ENCODE measurements around the gene SLC25A13.

DNA sequence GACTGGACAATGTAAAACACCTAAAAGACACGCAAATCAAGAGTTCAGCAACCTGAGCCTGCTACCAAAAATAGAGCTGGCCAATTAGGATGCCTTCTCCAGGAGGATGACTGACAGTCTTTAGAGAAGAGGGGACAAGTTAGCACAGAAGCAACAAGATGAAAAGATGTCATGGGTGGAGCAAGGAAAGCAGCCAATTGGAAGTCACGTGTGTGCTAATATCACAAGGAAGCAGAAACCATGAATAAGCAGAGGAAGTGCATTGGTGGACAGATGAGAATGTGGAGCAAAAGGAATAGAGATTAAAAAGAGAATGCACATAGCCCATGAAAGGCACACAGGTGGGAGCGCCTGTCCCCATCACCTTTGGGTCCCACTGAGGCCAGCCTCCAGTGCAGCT is 148.1 kb downstream of the SLC25A13 start:
- TF ChIP-seq, protein P1, sequence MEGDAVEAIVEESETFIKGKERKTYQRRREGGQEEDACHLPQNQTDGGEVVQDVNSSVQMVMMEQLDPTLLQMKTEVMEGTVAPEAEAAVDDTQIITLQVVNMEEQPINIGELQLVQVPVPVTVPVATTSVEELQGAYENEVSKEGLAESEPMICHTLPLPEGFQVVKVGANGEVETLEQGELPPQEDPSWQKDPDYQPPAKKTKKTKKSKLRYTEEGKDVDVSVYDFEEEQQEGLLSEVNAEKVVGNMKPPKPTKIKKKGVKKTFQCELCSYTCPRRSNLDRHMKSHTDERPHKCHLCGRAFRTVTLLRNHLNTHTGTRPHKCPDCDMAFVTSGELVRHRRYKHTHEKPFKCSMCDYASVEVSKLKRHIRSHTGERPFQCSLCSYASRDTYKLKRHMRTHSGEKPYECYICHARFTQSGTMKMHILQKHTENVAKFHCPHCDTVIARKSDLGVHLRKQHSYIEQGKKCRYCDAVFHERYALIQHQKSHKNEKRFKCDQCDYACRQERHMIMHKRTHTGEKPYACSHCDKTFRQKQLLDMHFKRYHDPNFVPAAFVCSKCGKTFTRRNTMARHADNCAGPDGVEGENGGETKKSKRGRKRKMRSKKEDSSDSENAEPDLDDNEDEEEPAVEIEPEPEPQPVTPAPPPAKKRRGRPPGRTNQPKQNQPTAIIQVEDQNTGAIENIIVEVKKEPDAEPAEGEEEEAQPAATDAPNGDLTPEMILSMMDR (IDR thresholded peaks at IDR 0.05; ENCODE audit: low read length), result no peak
- TF ChIP-seq EZH2 (optimal IDR thresholded peaks at IDR 0.05; ENCODE audit: low read depth, low read length) (no peak), EZH2phosphoT487 (IDR thresholded peaks at IDR 0.05; ENCODE audit: low read length) (no peak)

Data from MM.1S (cell line).